Sigmoid colon (tissue), 7 donors: ENCODE data around the gene MACF1. TPM values are rescaled to one million over a fixed set of nuclear protein-coding genes. Genes with fewer than 3 reads are reported as not detected.
"Not testable (repeated sequence)": the region's sequence is repeated elsewhere in the genome, so short reads cannot be mapped to it uniquely, and the experiment has no call there.

Experiments
- DNase-seq: peaks from one replicate; pipeline ENCODE4 v3.0.0-alpha.2; 2019
- H3K27ac ChIP-seq, 4 donors: fragments of 200-600 bp; sonication (generic); one replicate each; pipeline ENCODE4 v1.5.1; 2016 to 2019; ENCODE audit warnings: mild to moderate bottlenecking in 1 of 4
- H3K27me3 ChIP-seq, 3 donors: fragments of 200-600 bp; sonication (generic); one replicate each; pipeline ENCODE4 v1.5.1; 2019; ENCODE audit warnings: mild to moderate bottlenecking in 1 of 3
- H3K36me3 ChIP-seq, 4 donors: fragments of 200-600 bp; sonication (generic); one replicate each; pipeline ENCODE4 v1.5.1; 2016 to 2019
- H3K4me1 ChIP-seq, 4 donors: fragments of 200-600 bp; sonication (generic); one replicate each; pipeline ENCODE4 v1.5.1; 2017 to 2019
- H3K4me3 ChIP-seq, 4 donors: fragments of 200-600 bp; sonication (generic); one replicate each; pipeline ENCODE4 v1.5.1; 2017 to 2019; ENCODE audit warnings: mild to moderate bottlenecking in 2 of 4, moderate library complexity in 1 of 4
- H3K9me3 ChIP-seq, 4 donors: fragments of 200-600 bp in 3 of 4; sonication (generic) in 3 of 4; one replicate each; pipeline versions ENCODE4 v1.5.1 to v1.6.1; 2013 to 2019
- EP300 ChIP-seq, 4 donors: sonication (generic); formaldehyde crosslinking; IDR thresholded peaks; one replicate each; pipeline ENCODE4 v1.6.1; 2017; ENCODE audit warnings: antibody characterized with exemption in 4 of 4
- POLR2A ChIP-seq, 2 donors: fragments of 450-650 bp; IDR thresholded peaks; one replicate each; pipeline ENCODE4 v1.6.1; 2016; ENCODE audit warnings: antibody characterized with exemption in 2 of 2, mild to moderate bottlenecking in 2 of 2, moderate library complexity in 2 of 2
- POLR2AphosphoS5 ChIP-seq, 4 donors: sonication (generic); formaldehyde crosslinking; IDR thresholded peaks; one replicate each; pipeline ENCODE4 v1.6.1; 2017; ENCODE audit warnings: antibody characterized with exemption in 4 of 4
- WGBS, 2 donors: extraction: QIAGEN DNeasy Blood & Tissue Kit; methylation state at CpG; one replicate each; pipeline ENCODE4 v1.1.7; 2013; 5-methylcytosine and 5-hydroxymethylcytosine counted together
- intact Hi-C: fragments of 100-400 bp; cut with DNase I; formaldehyde crosslinking; loops from one replicate; pipeline ENCODE4 v1.15.1; 2023
- polyA plus RNA-seq, 3 donors: library from polyadenylated mRNA; stranded (reverse); fragments of 200-250 nt; gene quantifications; one replicate each; pipeline ENCODE4 v1.2.3, GENCODE V29; 2013
- total RNA-seq, 4 donors: library from RNA; depleted of rRNA; stranded (reverse); fragments of >200 nt; gene quantifications; one replicate each; pipeline ENCODE4 v1.1.0, GENCODE V29; 2016
- TF ChIP-seq, protein P1 (sequence below), 4 experiments: fragments of 450-650 bp in 3 of 4; fragments of 200-600 bp in 1 of 4; IDR thresholded peaks; one replicate each; pipeline ENCODE4 v1.5.1; 2016 to 2019; ENCODE audit warnings: antibody characterized with exemption in 4 of 4, mild to moderate bottlenecking in 3 of 4, moderate library complexity in 2 of 4
- donor health status: healthy with polysubstance abuse.
- donor health status: Bipolar disorder and iron deficiency.
- donor health status: healthy.

MACF1 gene
- total and polyA plus RNA-seq, 7 donors: 16.0 to 657 (median 292) TPM

DNA sequence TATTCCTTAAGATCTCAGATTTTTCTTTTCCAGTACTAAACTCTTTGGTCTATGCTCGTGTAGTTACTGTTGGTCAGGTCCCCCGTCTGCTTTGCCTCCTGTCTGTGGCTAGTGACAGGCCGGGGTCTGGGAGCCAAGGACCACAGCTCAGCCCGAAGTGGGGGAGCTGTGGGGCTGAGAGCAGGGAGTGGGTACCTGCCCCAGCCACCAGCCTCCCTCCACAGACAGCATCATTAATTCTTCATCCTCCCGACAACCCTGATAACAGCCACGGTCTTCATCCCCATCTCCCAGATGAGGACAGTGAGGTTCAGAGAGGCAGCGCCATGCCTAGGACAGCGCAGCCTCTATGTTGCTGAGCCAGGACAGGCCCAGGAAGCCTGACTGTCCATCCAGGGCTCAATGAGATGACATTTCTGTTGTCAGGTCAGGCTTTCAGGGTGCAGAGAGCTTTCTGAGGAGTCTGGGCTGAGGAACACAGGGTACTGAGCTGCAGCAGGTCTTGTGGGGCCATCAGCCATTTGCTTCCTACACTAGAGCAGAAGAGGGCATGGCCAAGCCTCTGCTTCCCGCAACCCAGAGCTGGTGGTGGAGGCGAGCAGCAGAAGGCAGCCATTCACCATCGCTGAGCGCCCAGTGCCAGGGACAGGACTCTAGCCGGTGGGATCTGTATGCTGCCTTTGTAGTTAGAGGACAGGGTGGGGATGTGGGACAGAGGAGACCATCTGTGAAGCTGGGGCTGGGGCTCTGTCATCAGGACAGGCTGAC is 288.7 kb downstream of the MACF1 start:
- Histone ChIP-seq H3K27me3 (peaks cover 10 to 32% (median 25%) of the 10 kb centered on the region in 3 donors), H3K4me1 (peaks cover 0 to 17% (median 14%) of the 10 kb centered on the region in 4 donors)
- intact Hi-C loops, H3K9me3 ChIP-seq, H3K27ac ChIP-seq, DNase-seq, H3K4me3 ChIP-seq, H3K36me3 ChIP-seq: not testable (repeated sequence)
- 84 to 90% methylated on average over 13 of the region's 13 CpGs for WGBS, 2 donors

DNA sequence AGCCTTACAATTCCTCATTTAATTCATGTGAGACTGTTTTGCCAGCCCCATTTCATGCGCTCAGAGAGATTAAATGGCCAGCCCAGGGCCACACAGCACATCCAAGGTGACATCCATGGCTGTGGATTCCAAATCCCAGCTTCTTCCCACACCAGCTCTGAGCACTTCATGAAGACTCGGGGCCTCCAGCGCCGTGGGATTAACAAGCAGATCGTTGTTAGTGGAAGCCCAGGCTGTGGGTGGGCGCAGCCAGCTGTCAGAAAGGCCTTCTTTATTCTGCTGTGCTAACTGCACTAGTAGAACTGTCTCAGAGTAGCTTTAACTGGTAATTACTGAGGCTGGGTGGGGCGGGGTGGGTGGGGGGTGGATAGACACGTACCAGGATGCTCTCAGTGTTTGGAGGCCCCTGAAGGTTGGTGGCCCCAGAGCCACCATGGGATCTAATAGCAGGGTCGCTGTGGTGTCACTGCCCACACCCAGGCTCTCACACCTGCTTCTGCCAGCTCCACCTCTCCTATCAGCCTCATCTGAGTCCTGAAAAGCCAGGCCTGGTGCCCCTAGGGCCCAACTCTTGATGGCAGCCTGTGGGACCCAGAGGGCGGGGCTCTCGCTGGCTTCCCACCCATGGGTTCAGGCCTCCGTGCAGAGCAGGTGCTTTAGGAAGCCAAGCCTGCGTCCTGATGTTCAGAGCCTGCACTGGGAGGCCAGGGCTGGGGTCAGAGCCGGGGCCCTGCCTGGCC is 290.3 kb downstream of the MACF1 start:
- Histone ChIP-seq H3K27me3 (peaks cover 10 to 32% (median 25%) of the 10 kb centered on the region in 3 donors), H3K4me3 (no peak overlapping the region), H3K27ac (no peak overlapping the region), H3K4me1 (peaks cover 0 to 17% (median 14%) of the 10 kb centered on the region in 4 donors), H3K9me3 (no peaks in the 10 kb centered on the region), H3K36me3 (no peaks in the 10 kb centered on the region)
- intact Hi-C loops: no loop called here
- no peak for DNase-seq
- TF ChIP-seq POLR2AphosphoS5 (IDR thresholded peaks at IDR 0.05) (no peak), EP300 (IDR thresholded peaks at IDR 0.05) (no peak), POLR2A (IDR thresholded peaks at IDR 0.05) (no peak)
- TF ChIP-seq, protein P1, sequence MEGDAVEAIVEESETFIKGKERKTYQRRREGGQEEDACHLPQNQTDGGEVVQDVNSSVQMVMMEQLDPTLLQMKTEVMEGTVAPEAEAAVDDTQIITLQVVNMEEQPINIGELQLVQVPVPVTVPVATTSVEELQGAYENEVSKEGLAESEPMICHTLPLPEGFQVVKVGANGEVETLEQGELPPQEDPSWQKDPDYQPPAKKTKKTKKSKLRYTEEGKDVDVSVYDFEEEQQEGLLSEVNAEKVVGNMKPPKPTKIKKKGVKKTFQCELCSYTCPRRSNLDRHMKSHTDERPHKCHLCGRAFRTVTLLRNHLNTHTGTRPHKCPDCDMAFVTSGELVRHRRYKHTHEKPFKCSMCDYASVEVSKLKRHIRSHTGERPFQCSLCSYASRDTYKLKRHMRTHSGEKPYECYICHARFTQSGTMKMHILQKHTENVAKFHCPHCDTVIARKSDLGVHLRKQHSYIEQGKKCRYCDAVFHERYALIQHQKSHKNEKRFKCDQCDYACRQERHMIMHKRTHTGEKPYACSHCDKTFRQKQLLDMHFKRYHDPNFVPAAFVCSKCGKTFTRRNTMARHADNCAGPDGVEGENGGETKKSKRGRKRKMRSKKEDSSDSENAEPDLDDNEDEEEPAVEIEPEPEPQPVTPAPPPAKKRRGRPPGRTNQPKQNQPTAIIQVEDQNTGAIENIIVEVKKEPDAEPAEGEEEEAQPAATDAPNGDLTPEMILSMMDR (IDR thresholded peaks at IDR 0.05): no peak
- WGBS, 2 donors: 82 to 89% methylated on average over 14 of the region's 14 CpGs

DNA sequence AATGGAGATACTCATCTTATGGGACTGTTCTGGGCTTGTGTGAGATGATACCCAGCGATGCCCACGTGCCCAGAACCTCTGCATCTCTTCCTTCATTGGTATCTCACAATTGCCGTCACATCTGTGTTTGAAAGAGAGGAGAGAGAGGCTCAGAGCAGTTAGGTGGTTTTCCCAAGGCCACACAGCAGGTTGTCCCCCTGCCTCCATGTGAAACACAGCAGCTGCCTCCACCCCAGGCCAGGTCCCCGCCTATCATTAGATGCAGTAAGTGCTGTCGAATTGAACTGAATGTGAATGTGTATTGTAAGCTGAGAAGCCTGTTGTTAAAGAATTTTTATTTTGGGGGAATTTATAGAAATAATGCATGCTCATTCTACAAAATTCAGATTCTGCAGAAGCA is 292.0 kb downstream of the MACF1 start:
- H3K9me3 ChIP-seq, H3K36me3 ChIP-seq, H3K4me3 ChIP-seq, intact Hi-C loops, DNase-seq, H3K4me1 ChIP-seq, H3K27ac ChIP-seq: not testable (repeated sequence)
- 88 to 94% methylated on average over 5 of the region's 5 CpGs for WGBS, 2 donors
- H3K27me3 ChIP-seq: peaks cover 3 to 21% (median 17%) of the 10 kb centered on the region in 3 donors

DNA sequence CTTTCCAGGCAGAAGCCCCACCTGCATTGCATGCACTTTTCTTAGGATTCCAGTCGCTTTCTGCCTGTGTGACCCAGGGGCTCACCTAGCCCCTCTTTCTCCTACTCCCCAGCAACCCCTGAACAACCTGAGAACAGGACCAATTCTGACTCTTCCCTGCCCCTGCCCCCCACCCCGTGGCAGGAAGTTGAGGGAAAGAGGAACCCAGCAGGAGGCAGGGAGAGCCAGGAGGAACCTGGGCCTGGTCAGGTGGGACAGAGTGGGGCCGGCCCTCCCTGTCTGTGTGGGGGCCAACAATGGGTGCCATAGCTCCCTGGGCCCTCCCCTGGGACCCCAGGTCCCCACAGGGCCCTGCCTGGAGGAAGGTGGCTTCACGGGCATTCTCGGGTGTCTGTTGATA is 293.1 kb downstream of the MACF1 start:
- Histone ChIP-seq H3K27me3 (peaks cover 0 to 10% (median 9%) of the 10 kb centered on the region in 3 donors), H3K27ac (peak overlapping the region in 3 of 4 donors; percentile 10 to 37 (median 22)), H3K9me3 (no peaks in the 10 kb centered on the region), H3K4me3 (no peak overlapping the region), H3K36me3 (no peaks in the 10 kb centered on the region), H3K4me1 (no peaks in the 10 kb centered on the region)
- intact Hi-C loops: no loop called here
- 61 to 78% methylated on average over 4 to 5 of the region's 5 CpGs for WGBS, 2 donors
- no peak for TF ChIP-seq POLR2A (IDR thresholded peaks at IDR 0.05)
- TF ChIP-seq, protein P1 (IDR thresholded peaks at IDR 0.05): no peak
- no peak for TF ChIP-seq EP300 (IDR thresholded peaks at IDR 0.05)
- no peak for TF ChIP-seq POLR2AphosphoS5 (IDR thresholded peaks at IDR 0.05)
- no peak for DNase-seq

DNA sequence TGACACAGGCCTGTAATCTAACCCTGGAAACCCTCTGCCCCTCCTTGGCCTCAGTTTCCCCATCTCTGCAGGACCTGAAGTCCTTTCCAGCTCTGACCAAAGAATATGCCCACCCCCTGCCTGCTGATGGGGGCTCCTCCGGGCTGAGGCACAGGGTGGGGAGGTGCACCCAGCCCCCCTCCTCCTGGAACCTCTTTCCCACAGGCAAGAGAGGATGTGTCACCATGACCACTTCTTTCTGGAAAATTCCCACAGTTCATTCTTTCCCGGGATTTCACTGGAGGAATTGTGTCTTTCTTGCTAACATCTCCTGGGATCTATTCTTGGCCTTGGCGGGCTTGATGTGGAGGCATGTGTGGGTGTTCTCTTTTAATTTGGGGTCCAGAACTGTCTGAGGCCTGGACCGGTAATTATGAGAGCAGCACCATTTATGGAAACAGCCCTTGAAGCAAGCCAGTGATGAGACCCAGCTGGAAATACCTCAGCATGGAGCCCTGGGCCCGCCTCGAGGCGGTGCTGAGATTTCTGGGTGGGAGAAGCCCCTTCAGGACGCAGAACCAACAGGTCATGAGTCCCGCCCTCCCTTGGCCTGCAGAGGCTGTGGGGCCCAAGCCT is 293.7 kb downstream of the MACF1 start:
- 81 to 86% methylated on average over 9 of the region's 9 CpGs for WGBS, 2 donors
- H3K27me3 ChIP-seq, H3K4me1 ChIP-seq, H3K4me3 ChIP-seq, H3K36me3 ChIP-seq, H3K9me3 ChIP-seq, intact Hi-C loops: not testable (repeated sequence)
- peak overlapping the region in 3 of 4 donors; percentile 10 to 37 (median 22) for H3K27ac ChIP-seq
- DNase-seq: peak; percentile 73

DNA sequence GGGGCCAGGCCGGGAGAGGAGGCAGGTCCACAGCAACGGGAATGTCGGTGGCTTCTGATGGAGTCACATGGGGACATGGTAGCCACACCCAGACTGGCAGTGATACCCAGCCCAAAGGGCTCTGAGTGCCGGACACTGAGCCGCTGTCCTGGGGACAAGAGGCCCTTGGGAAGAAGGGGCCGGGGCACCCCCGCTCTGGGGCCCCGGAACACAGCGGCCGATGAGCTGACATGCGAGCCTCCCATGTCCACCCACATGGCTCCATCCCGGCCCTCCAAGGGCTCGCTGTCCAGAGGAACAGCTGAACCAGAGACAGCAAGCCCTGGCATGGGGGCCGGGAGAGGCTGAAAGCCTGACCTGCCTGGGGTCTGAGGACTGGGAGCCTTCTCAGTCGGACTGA is 294.3 kb downstream of the MACF1 start:
- H3K4me1 ChIP-seq, H3K27me3 ChIP-seq, H3K36me3 ChIP-seq, intact Hi-C loops, H3K4me3 ChIP-seq, H3K9me3 ChIP-seq, DNase-seq: not testable (repeated sequence)
- peak overlapping the region; percentile 38 to 60 (median 46) for H3K27ac ChIP-seq
- WGBS, 2 donors: 91 to 95% methylated on average over 12 to 13 of the region's 15 CpGs
